Measurements from ENCODE around the gene CACNG1.
"Not testable (repeated sequence)": the region's sequence is repeated elsewhere in the genome, so short reads cannot be mapped to it uniquely, and the experiment has no call there.

Gene CACNG1

DNA sequence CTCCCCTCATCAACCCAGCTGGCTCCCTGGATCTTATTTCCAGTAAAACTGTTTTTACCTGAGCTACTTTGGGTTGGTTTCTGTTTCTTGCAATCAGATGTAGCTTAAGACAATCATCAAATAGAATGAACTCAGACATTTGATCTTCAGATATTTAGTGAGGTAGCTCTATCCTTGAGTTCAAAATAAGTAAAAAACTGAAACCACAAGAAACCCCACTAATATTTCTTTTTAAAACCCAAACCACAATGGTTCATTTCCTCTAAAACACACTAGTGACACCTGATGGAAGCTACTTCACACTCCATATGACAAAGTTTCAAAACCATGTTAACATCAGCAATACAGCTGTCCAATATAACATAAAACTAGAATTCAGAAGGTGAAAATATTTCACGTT, 37.8 kb downstream of the CACNG1 start:
- no peak for DNase-seq

DNA sequence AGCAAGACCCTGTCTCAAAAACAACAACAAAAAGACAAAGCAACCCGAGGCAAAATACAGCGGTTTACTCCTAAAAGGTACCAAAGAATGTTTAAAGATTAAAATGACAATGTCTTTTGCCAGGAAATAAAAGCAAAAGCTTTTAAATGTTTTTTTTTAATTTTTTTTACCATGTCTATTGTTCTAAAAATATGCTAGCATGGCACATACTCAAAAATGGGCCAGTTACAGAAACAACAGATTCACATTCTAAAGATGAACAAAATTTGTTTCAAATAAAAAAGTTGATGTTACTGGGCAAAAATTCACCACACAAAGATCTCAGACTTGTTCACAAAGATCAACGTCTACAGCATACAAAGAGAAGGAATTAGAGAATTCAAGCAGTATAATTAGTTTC, 41.1 kb downstream of the CACNG1 start:
- no peak for DNase-seq

DNA sequence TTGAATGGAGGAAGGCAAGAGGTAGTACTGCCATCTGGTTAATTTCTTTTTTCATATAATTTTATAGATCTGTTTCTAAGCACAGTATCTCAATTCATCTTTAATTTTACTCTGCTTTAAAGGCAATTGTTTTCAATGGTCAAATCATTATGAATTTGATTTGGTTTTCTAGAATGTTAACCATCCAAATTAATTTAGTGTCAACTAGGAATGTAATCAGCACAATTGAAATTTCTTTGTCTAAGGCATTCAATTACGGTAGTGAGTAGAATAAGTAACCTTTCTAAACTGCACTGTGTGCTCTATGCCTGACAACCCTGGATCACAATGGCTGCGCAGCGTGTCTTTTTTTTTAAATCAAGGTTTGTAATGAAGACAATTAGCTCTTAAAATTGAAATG, 44.3 kb downstream of the CACNG1 start:
- DNase-seq = no peak

DNA sequence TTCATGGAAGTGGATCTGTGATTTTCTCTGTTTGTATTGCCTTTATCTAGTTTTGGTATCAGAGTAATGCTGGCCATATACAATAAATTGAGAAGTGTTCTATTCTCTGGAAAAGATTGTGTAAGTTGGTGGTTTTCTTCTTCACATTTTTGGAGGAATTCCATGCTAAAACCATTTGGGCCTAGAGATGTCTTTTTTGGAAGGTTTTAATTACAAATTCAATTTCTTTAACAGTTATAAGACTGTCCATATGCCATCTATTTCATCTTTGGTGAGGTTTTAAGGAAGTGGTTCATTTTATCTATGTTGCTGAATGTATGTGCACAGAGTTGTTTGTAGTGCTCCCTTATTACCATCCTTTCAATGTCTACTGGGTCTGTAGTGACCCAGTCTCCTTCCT, 46.0 kb downstream of the CACNG1 start:
- DNase-seq = no peak

DNA sequence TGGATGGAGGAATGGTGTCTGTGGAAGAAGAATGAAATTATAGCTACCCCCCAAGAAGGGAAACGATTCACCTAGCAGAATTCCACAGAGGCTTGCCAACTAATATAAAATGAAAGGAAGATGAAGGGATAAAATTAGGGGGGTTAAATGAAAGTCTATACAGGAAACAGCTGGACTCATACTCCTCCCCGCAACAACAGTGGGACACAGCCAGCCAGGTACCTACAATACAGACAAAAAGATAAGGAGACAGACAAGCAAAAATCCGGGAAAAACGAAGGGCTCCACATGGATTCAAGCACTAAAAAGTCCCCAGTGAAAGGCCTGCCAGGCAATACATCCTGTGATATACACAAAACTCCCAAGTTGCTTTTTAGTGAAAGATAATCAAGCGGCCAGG, 47.9 kb downstream of the CACNG1 start:
- DNase-seq = no peak

DNA sequence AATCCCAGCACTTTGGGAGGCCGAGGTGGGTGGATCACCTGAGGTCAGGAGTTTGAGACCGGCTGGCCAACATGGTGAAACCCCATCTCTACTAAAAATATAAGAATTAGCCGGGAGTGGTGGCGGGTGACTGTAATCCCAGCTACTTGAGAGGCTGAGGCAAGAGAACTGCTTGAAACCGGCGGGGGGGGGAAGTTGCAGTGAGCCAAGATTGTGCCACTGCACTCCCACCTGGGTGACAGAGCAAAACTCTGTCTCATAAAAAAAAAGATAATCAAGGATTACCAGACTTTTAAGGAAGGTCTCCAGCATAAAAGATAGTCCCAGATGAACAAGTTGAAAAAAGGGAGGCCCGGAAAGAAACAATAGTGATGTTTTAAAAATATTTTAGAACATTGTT, 48.4 kb downstream of the CACNG1 start:
- DNase-seq = not testable (repeated sequence)

DNA sequence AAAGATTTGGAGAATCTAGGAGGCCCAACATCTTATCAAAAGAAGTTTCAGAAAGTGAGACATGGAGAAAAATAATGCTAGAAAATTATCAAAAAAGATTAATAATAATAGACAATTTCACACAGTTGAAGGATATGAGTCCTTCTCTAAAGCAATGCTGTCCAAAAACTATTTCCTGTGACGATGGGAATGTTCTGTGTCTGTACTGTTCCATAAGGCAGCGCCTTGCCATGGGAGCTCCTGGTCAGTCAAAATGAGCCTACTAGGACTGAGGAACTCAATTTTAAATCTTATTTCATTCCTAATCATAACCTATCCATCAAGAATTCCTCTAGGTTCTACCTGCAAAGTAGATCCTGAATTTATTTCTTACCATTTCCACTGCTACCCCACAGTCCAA, 49.0 kb downstream of the CACNG1 start:
- DNase-seq = no peak

DNA sequence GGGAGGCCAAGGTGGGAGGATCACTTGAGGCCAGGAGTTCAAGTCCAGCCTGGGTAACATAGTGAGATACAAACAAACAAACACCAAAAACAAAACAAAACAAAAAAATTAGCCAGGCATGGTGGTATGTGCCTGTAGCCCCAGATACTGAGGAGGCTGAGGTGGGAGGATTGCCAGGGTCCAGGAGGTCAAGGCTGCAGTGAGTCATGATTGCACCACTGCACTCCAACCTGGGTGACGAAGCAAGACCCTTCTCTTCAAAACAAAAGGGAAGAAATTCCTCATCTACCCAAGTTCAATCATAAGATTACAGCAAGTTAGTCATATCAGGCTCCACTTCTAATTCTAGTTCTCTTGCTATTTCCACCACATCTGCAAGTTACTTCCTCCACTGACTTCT, 50.9 kb downstream of the CACNG1 start:
- not testable (repeated sequence) for DNase-seq

DNA sequence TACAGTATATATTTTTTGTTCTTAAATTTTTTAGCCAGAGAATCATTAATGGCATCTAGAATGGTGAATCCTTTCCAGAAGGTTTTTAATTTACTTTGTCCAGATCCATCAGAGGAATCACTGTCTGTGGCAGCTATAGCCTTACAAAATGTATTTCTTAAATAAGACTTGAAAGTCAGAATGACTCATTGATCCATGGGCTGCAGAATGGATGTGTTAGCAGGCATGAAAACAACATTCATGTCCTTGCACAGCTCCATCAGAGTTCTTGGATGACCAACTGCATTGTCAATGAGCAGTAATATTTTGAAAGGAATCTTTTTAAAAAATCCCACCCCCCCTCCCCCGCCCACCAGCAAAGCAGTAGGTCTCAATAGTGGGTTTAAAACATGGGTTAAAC, 51.4 kb downstream of the CACNG1 start:
- no peak for DNase-seq

DNA sequence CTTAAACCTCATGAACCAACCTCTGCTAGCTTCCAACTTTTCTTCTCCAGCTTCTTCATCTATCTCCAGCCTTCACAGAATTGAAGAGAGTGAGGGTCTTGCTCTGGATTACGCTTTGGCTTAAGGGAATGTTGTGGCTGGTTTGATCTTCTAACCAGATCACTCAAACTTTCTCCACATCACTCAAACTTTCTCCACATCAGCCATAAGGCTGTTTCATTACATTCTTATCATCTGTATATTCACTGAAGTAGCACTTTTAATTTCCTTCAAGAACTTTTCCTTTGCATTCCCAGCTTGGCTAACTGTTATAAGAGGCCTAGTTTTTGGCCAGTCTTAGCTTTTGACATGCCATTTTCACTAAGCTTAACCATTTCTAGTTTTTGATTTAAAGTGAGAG, 52.3 kb downstream of the CACNG1 start:
- DNase-seq = no peak

DNA sequence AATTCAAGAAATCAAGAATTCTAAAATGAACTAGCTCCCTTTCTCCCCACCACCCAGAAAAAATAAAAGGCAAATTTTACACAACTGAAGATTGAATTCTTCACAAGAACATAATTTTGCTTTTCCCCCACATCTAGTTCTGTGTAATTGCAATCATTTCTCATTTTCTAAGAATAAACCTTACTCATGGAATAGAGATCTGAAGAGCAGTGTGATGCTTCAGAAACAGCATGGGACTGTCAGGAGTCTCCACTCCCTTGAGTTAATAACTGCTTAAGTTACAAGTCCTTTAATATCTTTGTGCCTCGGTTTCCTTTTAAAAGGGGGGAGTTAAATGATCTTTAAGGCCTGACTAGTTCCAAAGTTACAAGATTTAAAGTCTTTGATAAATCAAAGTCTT, 53.7 kb downstream of the CACNG1 start:
- DNase-seq = no peak

DNA sequence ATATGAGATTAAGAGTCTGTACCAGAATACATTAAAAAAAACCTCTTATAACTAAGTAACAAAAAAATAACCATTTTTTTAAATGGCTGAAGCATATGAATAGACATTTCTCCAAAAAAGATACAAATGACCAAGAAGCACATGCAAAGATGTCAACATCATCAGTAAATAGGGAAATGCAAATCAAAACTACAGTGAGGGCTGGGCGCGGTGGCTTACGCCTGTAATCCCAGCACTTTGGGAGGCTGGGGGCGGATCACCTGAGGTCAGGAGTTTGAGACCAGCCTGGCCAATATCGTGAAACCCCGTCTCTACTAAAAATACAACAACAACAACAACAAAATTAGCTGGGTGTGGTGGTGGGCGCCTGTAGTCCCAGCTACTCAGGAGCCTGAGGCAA, 60.3 kb downstream of the CACNG1 start:
- DNase-seq = not testable (repeated sequence)

DNA sequence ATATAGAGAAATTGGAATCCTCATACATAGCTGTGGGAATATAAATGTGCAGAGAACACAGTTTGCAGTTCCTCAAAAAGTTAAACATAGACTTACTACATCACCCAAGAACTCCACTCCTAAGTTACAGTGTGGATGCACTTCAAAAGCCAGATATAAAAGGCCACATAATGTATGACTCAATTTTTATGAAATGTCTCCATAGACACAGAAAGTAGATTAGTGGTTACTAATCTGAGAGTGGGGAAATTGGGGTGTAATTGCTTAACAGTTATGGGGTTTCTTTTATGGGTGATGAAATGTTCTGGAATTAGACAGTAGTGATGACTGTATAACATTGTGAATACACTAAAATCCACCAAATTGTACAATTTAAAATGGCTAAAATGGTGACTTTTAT, 60.9 kb downstream of the CACNG1 start:
- no peak for DNase-seq
